ENCODE data around the gene FIBIN. TPM values are rescaled to one million over a fixed set of nuclear protein-coding genes. Genes with fewer than 3 reads are reported as not detected.

FIBIN gene
- total RNA-seq: 8.8 and 12.1 TPM in 2 replicates

GRCh38 chr11:26993965-26994457, at the start of gene FIBIN:
Gene FIBIN, plus strand, starts transcription at chr11:26994112. Its CDS starts 415 bp downstream, at chr11:26994527.

GRCh38 chr11:27040302-27041115, 46.6 kb downstream of the FIBIN start, which contains the start of gene BBOX1:
Gene BBOX1, plus strand, starts transcription at chr11:27040815. Its CDS starts 14,616 bp downstream, at chr11:27055431.

Other genes starting within 250 kb of the FIBIN start
- gene BBOX1, start 46.7 kb downstream of the FIBIN start, total RNA-seq: not detected in 2 replicates

All from bronchus fibroblast of lung (primary cell).